HG02938 (cell line): ENCODE measurements around the gene CHRNA9.

Experiments used
- ATAC-seq: cut with Tn5 transposase; IDR thresholded peaks from one replicate; pipeline ENCODE4 v1.9.1; 2021; ENCODE audit warnings: mild to moderate bottlenecking, moderate library complexity; ENCODE audit not compliant: unreplicated experiment

CHRNA9 gene

DNA sequence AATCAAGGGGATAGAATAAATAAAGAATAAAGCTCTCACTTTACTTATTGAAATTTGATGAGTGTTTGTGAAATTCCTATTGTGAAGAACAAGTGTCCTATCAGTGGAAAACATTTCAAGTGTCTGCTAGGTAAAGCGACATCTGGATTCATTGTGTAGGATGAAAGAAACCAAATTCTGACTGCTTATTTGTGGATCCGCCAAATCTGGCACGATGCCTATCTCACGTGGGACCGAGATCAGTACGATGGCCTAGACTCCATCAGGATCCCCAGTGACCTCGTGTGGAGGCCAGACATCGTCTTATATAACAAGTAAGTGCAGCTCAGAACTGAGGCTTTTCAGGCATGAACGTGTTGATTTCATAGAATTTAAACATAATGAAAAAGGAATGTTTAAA lies 1.9 kb downstream of the CHRNA9 start:
- no peak for ATAC-seq

DNA sequence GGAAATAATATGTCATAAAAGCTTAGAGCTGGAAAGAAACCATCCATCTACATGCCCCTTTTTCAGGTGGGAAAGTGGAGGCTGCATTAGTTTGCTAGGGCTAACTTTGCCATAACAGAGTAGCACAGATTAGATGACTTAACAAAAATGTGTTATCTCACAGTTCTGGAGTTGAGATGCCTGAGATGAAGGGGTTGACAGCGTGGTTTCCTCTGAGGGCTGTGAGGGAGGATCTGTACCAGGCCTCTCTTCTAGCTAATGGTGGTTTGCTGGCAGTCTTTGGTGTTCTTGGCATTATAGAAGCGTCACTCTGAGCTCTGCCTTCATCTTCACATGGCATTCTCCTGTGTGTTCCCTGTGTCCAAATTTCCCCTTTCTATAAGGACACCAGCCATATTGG lies 2.4 kb downstream of the CHRNA9 start:
- ATAC-seq: no peak

DNA sequence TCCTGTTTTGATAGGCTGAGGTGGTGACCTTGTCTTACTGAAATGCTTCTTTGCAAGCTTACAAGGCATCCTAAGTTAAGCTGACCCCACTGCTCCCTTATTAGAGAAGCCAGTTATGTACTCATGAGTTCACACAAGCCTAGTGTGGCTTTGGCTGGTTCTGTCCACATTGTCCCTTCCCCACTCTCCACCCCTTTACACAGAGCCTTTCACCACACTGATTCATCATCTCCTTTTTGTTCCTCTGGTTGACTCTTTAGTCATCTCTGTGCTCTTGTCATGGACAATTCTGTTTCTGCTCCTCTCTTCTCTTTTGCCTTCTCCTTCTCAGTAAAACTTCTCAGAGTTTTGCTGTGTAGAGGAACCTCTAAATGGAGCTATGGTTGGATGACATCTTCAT lies 4.9 kb downstream of the CHRNA9 start:
- no peak for ATAC-seq

DNA sequence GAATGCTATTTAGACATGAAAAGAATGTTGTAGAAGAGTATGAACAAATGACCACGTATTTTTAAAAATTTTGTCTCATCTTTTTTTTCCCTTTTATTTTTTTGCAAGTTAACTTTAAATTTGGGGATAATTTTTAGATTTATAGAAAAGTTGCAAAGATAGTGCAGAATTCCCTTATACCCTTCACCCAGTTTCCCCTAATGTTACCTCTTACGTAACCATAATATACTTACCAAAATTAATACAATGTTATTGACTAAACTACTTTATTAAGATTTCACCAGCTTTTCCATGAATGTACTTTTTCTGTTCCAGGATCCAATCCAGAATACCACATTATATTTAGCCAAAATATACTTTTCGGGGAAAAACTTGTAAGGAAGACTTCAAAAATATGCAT lies 12.3 kb downstream of the CHRNA9 start:
- no peak for ATAC-seq

DNA sequence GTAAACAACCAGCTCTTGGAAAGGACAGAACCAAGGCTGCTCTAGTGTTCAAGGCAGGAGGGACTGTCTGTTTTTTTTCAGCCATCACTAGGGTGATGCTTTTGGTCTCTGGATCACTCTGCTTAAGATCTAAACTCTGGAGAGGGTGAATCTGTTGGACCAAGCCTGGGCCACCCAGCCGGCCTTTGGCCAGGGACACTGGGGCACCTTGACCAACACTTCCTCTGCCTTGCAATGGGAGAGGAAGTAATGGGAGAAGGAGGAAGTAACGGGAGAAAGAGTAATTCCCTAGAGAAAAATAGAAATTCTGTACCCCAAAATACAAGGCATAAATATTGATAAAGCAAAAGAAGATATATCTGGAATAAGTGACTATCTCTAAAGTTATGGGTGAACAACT lies 12.9 kb downstream of the CHRNA9 start:
- ATAC-seq: no peak

DNA sequence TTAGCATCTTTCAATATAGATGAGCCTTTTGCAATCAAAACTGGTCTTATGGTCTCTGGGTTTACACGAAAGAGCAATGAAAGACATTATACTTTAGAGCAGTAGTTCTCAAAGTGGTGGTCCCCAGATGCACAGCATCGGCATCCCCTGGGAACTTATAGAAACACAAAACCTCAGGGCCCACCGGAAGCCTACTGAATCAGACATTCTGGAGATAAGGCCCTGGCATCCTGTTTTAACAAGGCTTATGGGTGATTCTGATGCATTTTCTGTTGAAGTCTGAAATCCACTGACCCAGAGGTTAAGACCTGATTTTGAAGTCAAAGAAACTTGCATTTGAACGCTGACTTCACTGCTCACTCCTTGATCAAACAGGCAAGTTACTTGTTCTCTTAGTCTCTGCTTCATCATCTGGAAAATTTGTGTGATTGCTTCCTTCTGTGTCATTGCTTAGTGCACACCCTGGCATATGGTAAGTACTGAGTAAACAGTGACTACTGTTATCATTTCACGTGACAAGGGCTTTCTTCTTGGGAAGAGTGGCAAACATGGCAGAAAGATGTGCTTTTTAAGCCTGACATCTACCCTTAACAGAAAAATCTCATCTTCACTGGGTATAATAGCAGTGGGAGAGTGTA lies 14.5 kb downstream of the CHRNA9 start:
- no peak for ATAC-seq

DNA sequence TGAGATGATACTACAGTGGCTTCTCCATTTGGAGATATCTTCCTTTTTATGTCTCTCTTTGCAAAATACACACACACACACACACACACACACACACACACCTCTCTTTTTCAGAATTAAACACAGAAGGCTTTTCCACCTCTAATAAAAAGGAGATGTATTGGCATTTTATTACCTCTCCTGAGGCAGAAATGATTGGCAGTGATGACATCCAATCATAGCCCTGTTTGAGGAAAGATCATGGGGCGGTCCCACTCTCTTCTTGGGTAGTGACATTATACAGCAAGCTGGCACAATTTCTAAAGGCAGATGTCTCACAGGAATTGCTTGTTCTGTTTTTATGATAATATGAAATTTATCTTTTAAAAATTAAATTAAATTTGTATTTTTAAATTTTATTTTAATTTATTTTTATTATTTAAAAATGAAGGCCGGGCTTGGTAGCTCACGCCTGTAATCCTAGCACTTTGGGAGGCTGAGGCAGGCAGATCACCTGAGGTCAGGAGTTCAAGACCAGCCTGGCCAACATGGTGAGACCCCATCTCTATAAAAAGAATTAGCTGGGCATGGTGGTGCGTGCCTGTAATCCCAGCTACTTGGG lies 15.6 kb downstream of the CHRNA9 start:
- no peak for ATAC-seq

DNA sequence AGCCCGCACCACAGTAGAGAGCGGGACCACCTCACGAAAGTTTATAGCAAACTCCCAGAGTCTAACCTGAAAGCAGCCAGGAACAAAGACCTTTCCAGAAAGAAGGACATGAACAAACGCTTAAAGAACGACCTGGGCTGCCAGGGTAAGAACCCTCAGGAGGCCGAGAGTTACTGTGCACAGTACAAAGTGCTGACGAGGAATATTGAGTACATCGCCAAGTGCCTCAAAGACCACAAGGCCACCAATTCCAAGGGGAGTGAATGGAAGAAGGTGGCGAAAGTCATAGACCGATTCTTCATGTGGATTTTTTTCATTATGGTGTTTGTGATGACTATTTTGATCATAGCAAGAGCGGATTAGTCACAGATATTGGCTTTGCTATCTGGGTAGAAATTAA lies 19.0 kb downstream of the CHRNA9 start:
- no peak for ATAC-seq

DNA sequence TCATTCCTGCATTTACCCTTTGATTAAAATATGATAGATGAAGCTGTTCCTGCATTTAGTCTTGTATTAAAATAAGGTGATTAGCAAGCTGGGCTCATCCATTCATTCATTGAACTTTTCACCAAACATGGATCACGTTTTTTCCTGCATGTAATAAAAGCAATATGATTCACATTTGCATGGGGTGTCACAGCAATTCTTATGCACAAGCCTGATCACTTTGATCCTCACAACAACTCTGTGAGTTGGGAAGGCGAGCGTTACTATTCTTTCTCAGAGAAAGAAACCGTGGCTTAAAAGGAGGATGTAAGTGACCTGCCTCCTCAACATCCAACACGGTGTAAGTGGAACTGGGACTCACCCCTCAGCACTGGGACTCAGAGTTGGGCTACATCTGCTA lies 20.0 kb downstream of the CHRNA9 start:
- ATAC-seq: no peak

DNA sequence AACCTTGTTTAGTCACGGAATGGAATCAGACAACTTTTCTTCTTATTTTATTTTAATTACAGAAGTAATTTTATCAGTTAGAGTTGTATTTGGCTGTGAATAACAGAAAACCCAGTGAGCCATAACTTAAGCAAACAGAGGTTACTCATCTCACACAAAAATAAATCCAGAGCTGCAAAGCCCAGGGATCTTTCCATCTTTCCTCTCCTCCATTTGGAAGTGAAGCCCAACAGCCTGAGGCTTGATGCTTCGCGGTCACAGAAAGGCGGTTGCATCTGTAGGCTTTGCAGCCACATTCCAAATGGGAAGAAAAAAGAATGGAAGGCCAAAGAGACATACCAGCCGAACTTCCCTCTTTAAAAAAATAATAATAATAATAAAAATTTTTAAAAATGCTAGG lies 22.6 kb downstream of the CHRNA9 start:
- no peak for ATAC-seq

DNA sequence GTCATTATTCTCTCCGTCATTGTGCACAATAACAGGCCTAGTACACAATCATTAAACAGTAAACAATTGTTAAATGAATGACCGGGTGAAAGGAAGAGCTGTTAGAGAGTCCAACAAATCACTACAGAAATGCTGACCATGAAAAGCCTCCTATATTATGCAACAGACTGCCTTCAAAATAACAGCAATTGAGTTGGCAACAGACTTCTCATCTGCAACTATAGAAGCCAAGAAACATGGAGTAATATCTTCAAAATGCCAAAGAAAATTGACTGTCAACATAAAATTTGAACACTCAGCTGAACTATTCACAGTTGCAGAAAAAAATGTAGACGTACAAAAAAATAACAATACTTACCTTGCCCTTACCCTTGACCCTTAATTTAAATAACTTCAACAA lies 26.2 kb downstream of the CHRNA9 start:
- ATAC-seq: no peak

DNA sequence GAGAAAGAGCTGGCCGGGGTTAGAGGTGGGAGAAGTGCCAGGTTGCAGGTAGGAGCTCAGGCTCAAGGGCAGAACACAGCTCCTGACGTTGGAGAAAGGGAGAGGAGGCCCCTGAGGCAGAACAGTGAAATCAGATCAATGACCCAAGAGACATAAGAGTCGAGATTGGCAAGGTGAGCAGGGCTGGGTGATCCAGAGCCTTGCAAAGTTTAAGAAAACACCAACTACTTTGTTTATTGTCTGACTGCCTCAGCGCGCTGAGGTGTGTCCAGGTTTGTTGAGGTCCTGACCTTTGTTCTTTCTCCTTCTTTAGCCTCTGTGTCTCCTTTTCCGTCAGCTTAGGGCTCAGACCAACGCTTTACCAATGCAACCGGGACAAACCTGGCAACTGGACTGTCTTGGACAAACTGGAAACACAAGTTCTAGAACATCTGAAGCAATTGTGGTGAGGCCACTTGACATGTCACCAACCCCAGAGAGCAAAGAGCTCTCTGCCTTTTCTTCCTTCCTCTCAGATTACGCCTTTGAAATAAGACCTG lies 28.3 kb downstream of the CHRNA9 start:
- ATAC-seq: no peak

DNA sequence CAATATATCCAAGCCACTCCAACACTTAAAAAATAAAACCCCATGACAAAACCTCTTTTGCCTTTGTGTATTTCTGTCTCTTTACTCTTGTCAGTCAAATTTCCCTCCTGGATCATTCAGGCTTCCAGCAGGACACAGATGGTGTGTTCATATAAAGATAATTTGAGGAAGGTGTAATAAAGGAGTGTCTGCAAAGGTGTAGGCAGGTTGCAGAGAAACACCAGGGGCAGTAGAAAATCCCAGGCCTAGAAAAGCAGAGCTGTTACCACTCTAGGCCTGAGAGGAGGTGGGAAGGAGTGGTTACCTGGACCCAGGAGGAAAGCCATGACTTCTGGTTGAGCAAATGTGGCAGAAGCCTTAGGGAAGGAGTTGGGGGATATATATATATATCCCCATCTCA lies 28.8 kb downstream of the CHRNA9 start:
- ATAC-seq: no peak

DNA sequence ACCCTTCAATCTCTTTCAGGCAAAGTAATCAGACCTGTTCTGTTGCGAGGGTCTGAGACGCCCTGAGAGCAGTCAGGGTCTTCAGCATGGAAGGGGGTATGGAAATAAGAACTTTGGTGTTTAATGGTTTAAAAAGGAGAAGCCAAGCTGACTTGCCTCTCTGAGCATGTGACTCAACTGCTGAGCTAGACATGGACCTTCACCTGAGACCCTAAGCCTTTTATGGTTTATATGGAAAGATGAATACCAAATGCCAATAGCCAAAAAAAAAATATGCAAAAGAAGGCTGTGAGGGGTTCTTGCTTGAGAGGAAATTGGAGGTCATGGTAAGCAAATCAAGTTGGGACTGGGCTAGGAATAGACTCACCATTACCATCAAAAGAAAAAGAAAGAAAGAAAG lies 30.6 kb downstream of the CHRNA9 start:
- no peak for ATAC-seq

DNA sequence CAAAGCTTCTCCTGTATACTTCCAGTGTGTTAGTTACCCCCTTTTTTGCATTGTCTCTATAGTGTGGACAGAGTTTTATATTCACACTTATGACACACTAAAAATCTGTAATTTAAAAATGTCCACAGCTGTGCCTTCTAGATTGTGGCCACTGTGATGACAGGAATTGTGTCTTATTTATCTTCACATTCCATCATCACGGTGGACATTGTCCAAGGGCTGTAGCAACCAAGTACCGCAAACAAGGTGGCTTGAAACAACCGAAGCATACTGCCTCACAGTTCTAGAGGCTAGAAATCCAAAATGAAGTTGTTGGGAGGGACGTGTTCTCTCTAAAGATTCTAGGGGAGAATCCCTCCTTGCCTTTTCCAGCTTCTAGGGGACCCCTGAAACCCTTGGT lies 32.3 kb downstream of the CHRNA9 start:
- ATAC-seq: no peak

DNA sequence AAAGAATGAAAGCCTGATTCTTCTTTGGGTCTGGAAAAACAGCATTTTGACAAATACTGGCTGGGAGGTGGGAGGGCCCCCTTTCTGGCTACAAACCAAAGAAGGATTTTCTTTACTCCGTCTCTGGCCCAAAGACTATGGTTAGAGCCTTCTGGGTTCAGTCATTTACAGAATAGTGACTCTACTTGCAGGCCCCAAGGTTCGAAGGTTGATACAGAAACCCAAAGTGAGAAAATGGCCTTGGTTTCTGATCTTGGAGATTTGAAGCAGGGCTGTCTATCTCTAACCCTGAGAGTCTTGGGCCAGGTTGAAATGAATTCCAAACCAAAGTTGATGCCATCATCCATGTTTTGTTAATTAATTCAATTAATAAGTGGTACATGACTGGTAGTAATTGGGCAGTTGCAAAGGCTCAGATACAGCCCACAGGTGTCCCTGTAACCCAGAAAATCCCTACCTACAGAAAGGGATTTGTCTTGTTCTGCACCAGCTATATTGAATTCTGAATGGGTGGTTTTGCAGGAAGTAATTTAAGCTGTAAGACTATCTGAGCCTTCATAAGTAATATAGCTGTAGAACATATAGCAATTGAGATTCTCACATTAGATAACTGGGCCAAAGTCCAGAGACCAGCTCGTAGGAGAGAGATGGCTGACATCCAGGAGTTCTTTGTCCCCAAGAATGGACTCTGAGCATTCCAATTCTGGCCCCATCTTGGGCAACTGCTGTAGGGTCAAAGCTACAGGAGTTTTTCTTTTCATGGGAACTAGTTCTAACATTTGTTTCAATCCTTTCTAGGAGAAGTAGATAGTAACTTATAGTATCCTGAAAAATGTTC lies 34.5 kb downstream of the CHRNA9 start:
- ATAC-seq: peak; percentile 72

DNA sequence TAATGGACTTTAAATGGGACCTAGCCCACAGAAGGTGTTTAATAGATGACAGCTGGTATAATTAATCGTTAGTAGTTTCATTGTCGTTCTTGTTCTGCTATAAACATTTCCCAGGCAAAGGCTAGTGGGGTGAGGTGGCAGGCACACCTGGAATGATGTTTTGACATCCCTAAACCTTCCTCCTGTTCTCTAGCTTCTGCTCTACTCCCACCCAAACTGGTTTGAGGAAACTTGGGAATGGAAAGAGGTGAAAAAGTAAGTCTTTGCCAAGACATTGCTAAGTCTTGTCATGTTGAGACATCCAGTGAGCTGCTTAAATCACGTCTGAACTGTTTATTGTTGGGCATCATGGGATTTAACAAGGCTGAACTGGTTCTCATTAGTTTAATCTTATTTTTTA lies 37.5 kb downstream of the CHRNA9 start:
- ATAC-seq: no peak

DNA sequence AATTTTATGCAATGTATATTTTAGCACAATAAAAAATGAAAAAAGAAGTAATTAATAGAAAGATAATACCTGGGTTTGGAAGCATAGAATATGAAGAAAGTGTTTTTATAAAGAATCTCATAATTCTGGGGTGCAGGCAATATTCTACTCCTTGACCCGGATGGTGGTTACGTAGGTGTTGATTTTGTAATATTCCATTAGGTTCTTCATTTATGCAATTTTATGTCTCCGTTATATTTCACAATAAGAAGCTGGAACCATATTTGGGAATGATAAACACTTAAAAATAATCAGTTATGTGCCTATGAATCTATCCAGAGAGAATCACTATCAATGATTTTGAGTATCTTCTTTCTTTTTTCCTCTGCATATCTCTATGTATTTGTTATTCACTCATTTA lies 38.5 kb downstream of the CHRNA9 start:
- ATAC-seq: no peak

DNA sequence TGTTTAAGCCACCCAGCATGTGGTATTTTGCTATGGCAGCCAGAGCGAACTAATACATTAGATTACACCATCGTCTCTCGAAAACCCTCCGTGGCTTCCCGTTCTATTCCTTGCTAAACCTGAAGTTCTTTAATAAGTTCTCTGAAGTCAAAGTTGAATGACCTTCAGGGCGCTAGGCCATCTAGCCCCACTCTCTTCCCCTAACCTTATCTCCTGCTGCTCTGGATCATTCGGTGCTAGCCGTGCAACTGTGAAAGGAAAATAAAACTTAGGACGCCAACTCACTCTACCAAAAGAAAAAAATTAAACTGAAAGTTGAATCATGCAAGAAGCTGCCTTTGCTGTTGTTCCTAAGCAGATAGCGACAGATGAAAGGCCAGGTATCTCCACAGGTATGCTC lies 40.0 kb downstream of the CHRNA9 start:
- ATAC-seq: no peak

DNA sequence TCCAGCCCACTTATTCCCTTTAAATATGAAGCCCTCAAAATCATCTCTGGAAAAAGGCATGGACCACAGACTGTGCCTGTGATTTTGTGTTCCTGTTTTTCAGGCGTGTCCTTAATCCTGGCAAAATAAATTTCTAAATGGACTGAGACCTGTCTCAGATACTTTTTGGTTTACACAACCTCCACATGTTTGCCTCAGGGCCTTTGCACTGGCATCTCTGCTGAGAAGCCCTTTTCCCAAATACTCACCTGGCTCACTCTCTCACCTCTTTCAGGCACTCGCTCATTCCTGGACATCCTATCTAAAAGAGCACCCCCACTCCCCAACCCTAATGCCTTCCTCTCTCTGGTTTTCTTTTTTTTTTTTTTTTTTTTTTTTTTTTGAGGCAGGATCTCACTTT lies 40.5 kb downstream of the CHRNA9 start:
- ATAC-seq: no peak

DNA sequence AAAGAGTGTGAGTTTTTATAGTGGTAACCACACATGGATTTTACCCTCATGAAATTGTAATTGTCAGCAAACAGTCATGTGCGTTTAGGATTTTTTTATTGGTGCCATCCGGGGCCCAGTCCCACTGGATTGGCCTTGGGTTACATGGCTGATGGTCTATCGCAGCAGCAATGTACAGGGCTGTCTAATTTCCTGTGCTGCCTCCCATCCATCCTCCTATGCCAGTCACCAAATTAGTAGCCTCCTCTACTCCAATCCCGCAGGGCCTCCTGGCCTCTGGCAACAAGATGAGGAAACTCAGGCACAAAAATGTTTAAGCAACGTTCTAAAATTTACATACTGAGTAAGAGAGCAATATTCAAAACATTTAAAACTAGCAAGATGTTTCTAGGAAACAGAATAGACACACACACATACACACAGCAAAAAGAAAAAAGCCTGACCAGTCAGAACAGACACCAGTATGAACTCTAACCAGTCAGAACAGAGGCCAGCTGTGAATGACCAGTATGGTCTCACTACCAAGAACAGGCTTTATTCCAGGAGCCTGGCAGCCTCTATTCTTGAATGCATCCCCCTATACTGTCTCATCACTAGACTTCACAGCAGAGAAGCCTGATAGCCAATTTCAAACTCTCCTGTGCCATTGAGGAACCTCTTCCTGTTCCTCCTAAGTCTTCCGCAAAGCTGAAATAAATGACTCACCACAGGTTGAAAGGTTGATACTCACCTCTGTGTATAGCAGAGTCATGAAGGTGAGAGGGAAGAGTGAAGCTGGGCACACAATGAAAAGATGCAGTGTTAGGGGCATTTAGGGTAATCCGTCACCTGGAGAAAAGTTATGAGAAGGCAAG lies 42.6 kb downstream of the CHRNA9 start:
- no peak for ATAC-seq
